ENCODE data around the gene ZGPAT. TPM values are rescaled to one million over a fixed set of nuclear protein-coding genes. Genes with fewer than 3 reads are reported as not detected.

The ZGPAT gene
- total and polyA plus RNA-seq, 2 of the 13 experiments (the other 11 are each of a cell fraction or from before 2014, with no cell fraction given) = 23.0 to 41.9 TPM

DNA sequence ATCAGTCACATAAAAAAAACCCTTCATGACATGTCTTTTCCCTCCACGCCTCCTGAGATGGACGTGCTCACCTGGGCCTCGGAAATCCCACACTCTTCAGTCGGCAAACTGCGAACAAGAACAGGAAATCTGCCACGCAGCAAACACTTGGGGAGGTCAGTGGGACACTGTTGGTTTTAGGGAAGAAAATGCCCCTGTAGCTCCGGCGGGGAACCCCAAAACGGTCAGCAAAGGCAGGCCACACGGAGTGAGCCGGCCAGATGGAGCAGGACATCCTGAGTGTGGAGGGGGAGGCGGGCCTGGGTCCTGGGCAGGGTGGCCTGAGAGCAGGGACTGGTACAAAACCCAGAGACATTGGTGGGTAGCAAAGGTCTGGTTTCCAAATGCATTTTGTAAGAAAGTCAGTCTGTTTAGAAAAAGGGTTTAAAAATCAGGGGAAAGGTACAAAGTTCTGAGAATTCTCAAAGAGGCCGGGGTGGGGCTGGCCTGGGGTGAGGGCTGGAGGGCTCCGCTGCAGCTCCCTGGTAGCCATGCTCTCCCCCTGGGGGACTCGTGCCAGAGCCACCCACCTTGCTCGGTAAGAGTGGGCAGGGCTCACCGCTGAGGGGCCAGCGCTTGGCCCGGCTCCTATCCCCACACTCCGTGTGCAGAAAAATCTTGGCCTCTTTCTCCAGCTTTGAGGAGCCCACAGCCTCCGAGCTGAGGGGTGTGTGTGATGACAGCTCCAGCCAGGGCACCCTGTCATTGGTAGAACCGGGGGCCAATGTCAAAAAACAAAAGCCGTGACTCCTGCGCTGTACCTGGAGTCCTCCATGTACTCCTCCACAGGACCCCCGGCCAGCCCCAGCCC lies 37.0 kb downstream of the ZGPAT start (continued):
- TF ChIP-seq, protein P1, sequence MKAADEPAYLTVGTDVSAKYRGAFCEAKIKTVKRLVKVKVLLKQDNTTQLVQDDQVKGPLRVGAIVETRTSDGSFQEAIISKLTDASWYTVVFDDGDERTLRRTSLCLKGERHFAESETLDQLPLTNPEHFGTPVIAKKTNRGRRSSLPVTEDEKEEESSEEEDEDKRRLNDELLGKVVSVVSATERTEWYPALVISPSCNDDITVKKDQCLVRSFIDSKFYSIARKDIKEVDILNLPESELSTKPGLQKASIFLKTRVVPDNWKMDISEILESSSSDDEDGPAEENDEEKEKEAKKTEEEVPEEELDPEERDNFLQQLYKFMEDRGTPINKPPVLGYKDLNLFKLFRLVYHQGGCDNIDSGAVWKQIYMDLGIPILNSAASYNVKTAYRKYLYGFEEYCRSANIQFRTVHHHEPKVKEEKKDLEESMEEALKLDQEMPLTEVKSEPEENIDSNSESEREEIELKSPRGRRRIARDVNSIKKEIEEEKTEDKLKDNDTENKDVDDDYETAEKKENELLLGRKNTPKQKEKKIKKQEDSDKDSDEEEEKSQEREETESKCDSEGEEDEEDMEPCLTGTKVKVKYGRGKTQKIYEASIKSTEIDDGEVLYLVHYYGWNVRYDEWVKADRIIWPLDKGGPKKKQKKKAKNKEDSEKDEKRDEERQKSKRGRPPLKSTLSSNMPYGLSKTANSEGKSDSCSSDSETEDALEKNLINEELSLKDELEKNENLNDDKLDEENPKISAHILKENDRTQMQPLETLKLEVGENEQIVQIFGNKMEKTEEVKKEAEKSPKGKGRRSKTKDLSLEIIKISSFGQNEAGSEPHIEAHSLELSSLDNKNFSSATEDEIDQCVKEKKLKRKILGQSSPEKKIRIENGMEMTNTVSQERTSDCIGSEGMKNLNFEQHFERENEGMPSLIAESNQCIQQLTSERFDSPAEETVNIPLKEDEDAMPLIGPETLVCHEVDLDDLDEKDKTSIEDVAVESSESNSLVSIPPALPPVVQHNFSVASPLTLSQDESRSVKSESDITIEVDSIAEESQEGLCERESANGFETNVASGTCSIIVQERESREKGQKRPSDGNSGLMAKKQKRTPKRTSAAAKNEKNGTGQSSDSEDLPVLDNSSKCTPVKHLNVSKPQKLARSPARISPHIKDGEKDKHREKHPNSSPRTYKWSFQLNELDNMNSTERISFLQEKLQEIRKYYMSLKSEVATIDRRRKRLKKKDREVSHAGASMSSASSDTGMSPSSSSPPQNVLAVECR (CRISPR knock-in tag; IDR thresholded peaks at IDR 0.05; ENCODE audit: borderline replicate concordance) = peak; percentile 54; the same call in 1 of the 2 replicates
- 0 out of 2 replicates have a peak, but pooled peaks have one; percentile 8 for TF ChIP-seq ZNF614 (CRISPR knock-in tag; IDR thresholded peaks at IDR 0.05; ENCODE audit: borderline replicate concordance)
- TF ChIP-seq STAT5B (CRISPR knock-in tag; IDR thresholded peaks at IDR 0.05) = no peak
- no peak for TF ChIP-seq ZBTB42 (CRISPR knock-in tag; IDR thresholded peaks at IDR 0.05)
- peak; percentile 37; the same call in 1 of the 2 replicates for TF ChIP-seq GABPB1 (CRISPR knock-in tag; IDR thresholded peaks at IDR 0.05)
- TF ChIP-seq PHF8 (CRISPR knock-in tag; IDR thresholded peaks at IDR 0.05) = peak; percentile 29; the same call in 1 of the 2 replicates
- TF ChIP-seq YEATS2 (CRISPR knock-in tag; IDR thresholded peaks at IDR 0.05; ENCODE audit: borderline replicate concordance) = no peak
- TF ChIP-seq, protein P2, sequence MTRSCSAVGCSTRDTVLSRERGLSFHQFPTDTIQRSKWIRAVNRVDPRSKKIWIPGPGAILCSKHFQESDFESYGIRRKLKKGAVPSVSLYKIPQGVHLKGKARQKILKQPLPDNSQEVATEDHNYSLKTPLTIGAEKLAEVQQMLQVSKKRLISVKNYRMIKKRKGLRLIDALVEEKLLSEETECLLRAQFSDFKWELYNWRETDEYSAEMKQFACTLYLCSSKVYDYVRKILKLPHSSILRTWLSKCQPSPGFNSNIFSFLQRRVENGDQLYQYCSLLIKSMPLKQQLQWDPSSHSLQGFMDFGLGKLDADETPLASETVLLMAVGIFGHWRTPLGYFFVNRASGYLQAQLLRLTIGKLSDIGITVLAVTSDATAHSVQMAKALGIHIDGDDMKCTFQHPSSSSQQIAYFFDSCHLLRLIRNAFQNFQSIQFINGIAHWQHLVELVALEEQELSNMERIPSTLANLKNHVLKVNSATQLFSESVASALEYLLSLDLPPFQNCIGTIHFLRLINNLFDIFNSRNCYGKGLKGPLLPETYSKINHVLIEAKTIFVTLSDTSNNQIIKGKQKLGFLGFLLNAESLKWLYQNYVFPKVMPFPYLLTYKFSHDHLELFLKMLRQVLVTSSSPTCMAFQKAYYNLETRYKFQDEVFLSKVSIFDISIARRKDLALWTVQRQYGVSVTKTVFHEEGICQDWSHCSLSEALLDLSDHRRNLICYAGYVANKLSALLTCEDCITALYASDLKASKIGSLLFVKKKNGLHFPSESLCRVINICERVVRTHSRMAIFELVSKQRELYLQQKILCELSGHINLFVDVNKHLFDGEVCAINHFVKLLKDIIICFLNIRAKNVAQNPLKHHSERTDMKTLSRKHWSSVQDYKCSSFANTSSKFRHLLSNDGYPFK (CRISPR knock-in tag; IDR thresholded peaks at IDR 0.05; ENCODE audit: borderline replicate concordance) = peak; percentile 52; the same call in 1 of the 2 replicates
- peak; percentile 76; the same call in 1 of the 2 replicates for TF ChIP-seq REPIN1 (CRISPR knock-in tag; IDR thresholded peaks at IDR 0.05; ENCODE audit: borderline replicate concordance, low read depth)
- TF ChIP-seq PCBP1 (IDR thresholded peaks at IDR 0.05; ENCODE audit: borderline replicate concordance, low read depth, low read length) = 0 out of 2 replicates have a peak, but pooled peaks have one; percentile 54
- 0 out of 2 replicates have a peak, but pooled peaks have one; percentile 59 for TF ChIP-seq RARG (CRISPR knock-in tag; IDR thresholded peaks at IDR 0.05; ENCODE audit: low read depth)
- 0 out of 2 replicates have a peak, but pooled peaks have one; percentile 44 for TF ChIP-seq ZNF510 (CRISPR knock-in tag; IDR thresholded peaks at IDR 0.05; ENCODE audit: low read depth)
- 0 out of 2 replicates have a peak, but pooled peaks have one; percentile 27 for TF ChIP-seq MAZ (IDR thresholded peaks at IDR 0.05; ENCODE audit: borderline replicate concordance, low read depth, low read length)
- TF ChIP-seq MAZ (CRISPR knock-in tag; IDR thresholded peaks at IDR 0.05; ENCODE audit: low read depth) = 0 out of 2 replicates have a peak, but pooled peaks have one; percentile 27
- TF ChIP-seq ZNF619 (CRISPR knock-in tag; IDR thresholded peaks at IDR 0.05) = peak; percentile 32; the same call in 1 of the 2 replicates
- TF ChIP-seq ZNF20 (CRISPR knock-in tag; IDR thresholded peaks at IDR 0.05) = no peak
- peak; percentile 63 for TF ChIP-seq HNRNPL (IDR thresholded peaks at IDR 0.05; ENCODE audit: low read depth, low read length)
